ENCODE measurements around the gene SPPL3. TPM values are rescaled to one million over a fixed set of nuclear protein-coding genes. Genes with fewer than 3 reads are reported as not detected.

The SPPL3 gene
- polyA plus RNA-seq, 12 donors = 21.9 to 72.7 (median 58.4) TPM; not detected in 1

GRCh38 chr12:120882055-120882555 lies 22.1 kb downstream of the SPPL3 start:
- DNase-seq = no peak

- no peak for DNase-seq
Observed at GRCh38 chr12:120879718-120880300, 24.3 kb downstream of the SPPL3 start.

- DNase-seq = no peak
Observed at GRCh38 chr12:120879102-120879501, 25.1 kb downstream of the SPPL3 start.

GRCh38 chr12:120874547-120875245 lies 29.5 kb downstream of the SPPL3 start:
- DNase-seq = no peak

- no peak for DNase-seq
Observed at GRCh38 chr12:120873226-120873625, 30.9 kb downstream of the SPPL3 start.

- DNase-seq = no peak
Observed at GRCh38 chr12:120872487-120872886, 31.7 kb downstream of the SPPL3 start.

- no peak for DNase-seq
Observed at GRCh38 chr12:120870415-120870814, 33.7 kb downstream of the SPPL3 start.

GRCh38 chr12:120869376-120869775 lies 34.8 kb downstream of the SPPL3 start:
- DNase-seq = no peak

- DNase-seq = no peak
Observed at GRCh38 chr12:120866108-120866507, 38.0 kb downstream of the SPPL3 start.

GRCh38 chr12:120865098-120865497 lies 39.1 kb downstream of the SPPL3 start:
- DNase-seq = no peak

GRCh38 chr12:120862664-120863063 lies 41.5 kb downstream of the SPPL3 start:
- no peak for DNase-seq

GRCh38 chr12:120861074-120861795 lies 42.9 kb downstream of the SPPL3 start:
- no peak for DNase-seq

GRCh38 chr12:120858306-120859088 lies 45.7 kb downstream of the SPPL3 start:
- DNase-seq = no peak

GRCh38 chr12:120856980-120857379 lies 47.2 kb downstream of the SPPL3 start:
- no peak for DNase-seq

- DNase-seq = no peak
Observed at GRCh38 chr12:120855823-120856588, 48.2 kb downstream of the SPPL3 start.

- DNase-seq = no peak
Observed at GRCh38 chr12:120854804-120855203, 49.4 kb downstream of the SPPL3 start.

- DNase-seq = no peak
Observed at GRCh38 chr12:120853188-120853587, 51.0 kb downstream of the SPPL3 start.

GRCh38 chr12:120851944-120852343 lies 52.2 kb downstream of the SPPL3 start:
- DNase-seq = no peak

- DNase-seq = no peak
Observed at GRCh38 chr12:120851444-120851843, 52.7 kb downstream of the SPPL3 start.

GRCh38 chr12:120849765-120850164 lies 54.4 kb downstream of the SPPL3 start:
- DNase-seq = no peak

GRCh38 chr12:120847814-120848213 lies 56.3 kb downstream of the SPPL3 start:
- DNase-seq = no peak
